Hepatocyte (in vitro differentiated cells): ENCODE data around the gene LHX5.

Experiments
- EZH2 ChIP-seq: fragments of 200-600 bp; sonication (generic); IDR thresholded peaks from 2 replicates; pipeline ENCODE4 v1.6.1; 2016; ENCODE audit warnings: antibody characterized with exemption, mild to moderate bottlenecking, borderline replicate concordance
- TF ChIP-seq, protein P1 (sequence below): fragments of 200-600 bp; sonication (generic); IDR thresholded peaks from 2 replicates; pipeline ENCODE4 v1.5.1; 2016; ENCODE audit warnings: antibody characterized with exemption, mild to moderate bottlenecking; ENCODE audit not compliant: poor library complexity

DNA sequence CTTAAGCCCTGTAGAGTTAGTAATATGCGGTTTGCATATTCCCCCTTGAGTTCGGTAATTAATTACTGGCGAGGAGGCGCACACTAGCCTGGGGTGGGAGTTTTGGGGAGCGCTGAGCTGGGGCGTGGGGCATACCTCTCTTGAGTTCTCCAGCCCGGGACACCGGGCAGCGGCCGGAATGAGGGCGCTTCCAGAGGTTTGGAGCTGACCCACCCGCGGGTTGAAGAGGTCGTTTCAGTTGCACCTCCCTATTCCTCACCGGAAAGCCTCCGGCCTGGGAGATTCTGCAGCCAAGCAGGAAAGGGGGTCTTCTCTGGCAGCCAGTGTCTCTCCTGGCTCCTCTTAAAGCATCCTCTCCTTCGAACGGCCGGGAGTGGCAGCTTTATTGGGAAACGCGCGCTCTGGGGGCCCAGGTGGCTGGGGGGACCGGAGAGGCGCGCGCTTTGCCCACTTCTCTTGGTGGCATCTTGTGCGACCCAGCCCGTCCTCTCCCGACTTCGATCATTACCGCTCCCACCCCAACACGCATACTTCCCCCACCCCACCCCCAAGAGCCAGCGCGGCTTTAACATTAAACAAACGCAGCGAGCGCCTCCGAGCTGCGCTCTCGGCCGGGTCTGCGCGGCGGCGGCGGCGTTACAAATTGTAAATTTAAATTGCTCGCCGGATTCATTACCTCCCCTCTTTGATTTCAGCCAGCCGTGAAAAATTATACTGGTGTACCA, 3.9 kb upstream of the LHX5 start:
- TF ChIP-seq, protein P1, sequence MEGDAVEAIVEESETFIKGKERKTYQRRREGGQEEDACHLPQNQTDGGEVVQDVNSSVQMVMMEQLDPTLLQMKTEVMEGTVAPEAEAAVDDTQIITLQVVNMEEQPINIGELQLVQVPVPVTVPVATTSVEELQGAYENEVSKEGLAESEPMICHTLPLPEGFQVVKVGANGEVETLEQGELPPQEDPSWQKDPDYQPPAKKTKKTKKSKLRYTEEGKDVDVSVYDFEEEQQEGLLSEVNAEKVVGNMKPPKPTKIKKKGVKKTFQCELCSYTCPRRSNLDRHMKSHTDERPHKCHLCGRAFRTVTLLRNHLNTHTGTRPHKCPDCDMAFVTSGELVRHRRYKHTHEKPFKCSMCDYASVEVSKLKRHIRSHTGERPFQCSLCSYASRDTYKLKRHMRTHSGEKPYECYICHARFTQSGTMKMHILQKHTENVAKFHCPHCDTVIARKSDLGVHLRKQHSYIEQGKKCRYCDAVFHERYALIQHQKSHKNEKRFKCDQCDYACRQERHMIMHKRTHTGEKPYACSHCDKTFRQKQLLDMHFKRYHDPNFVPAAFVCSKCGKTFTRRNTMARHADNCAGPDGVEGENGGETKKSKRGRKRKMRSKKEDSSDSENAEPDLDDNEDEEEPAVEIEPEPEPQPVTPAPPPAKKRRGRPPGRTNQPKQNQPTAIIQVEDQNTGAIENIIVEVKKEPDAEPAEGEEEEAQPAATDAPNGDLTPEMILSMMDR, result no peak
- peak; percentile 82 for TF ChIP-seq EZH2
